Subcutaneous abdominal adipose tissue (tissue), 5 donors: ENCODE measurements around the gene NMNAT2.

Experiments
- H3K27ac ChIP-seq: one replicate; pipeline ENCODE4 v1.7.0; 2013; ENCODE audit warnings: low read depth, mild to moderate bottlenecking, inconsistent platforms, low read length, moderate library complexity
- H3K27me3 ChIP-seq, 5 donors: one replicate each; pipeline ENCODE4 v1.7.0; 2013; ENCODE audit warnings: low read length in 5 of 5, inconsistent platforms in 1 of 5; ENCODE audit not compliant: control insufficient read depth in 5 of 5, insufficient read depth in 4 of 5
- H3K36me3 ChIP-seq, 5 donors: one replicate each; pipeline ENCODE4 v1.7.0; 2013; ENCODE audit warnings: low read length in 5 of 5; ENCODE audit not compliant: control insufficient read depth in 5 of 5, insufficient read depth in 5 of 5
- H3K4me1 ChIP-seq, 5 donors: one replicate each; pipeline ENCODE4 v1.7.0; 2013; ENCODE audit warnings: low read length in 5 of 5, mild to moderate bottlenecking in 3 of 5, moderate library complexity in 1 of 5; ENCODE audit not compliant: control insufficient read depth in 5 of 5, insufficient read depth in 5 of 5
- H3K4me3 ChIP-seq, 5 donors: one replicate each; pipeline ENCODE4 v1.7.0; 2013; ENCODE audit warnings: low read length in 5 of 5, low read depth in 1 of 5
- H3K9ac ChIP-seq, 5 donors: one replicate each; pipeline ENCODE4 v1.7.0; 2013; ENCODE audit warnings: low read length in 5 of 5, mild to moderate bottlenecking in 4 of 5, moderate library complexity in 3 of 5
- H3K9me3 ChIP-seq, 5 donors: one replicate each; pipeline ENCODE4 v1.7.0; 2013; ENCODE audit warnings: low read length in 5 of 5; ENCODE audit not compliant: control insufficient read depth in 5 of 5
- donor health status: healthy.
- donor health status: healthy.
- donor health status: healthy.
- donor health status: healthy.
- donor health status: healthy.

Gene NMNAT2

DNA sequence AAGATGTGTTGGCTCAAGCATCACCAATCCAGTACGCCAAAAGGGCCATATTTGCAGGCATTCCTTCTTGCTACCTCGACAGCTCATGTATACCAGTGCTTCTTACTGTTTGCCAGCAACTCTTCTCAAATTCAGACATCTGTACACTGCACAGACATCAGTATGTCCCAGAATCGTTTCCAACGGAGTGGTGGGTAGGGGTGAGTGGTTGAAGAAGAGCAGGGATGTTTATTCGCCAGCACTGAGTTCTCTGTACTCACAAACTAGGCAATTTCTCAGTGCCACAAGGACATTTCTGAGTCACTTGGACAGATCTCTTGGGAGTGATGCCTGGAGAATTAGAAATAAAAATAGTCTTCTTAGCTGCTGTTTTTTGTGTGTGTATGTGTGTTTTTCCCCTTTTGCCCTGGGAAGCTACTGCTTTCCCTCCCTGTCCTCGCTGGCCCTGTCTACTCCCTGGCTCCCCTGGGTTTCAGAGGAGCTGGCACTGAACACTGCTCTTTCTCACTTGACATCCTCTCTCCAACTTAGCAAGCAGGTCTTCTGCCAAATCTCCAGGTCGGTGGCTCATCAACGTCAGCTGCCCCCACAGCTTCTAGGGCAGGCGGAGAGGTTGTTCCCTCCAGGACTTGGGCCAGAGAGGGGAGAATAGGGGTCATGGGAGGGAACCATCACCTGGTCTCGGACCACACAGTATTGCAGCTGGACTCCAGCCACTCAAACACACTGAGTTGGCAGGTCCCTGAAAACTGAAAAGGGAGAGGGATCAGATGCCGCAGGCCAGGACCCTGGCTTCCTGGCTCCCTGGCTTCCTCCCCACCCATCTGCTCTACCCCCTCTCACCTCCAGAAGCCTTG, 90.5 kb downstream of the NMNAT2 start:
- peak overlapping the region in 2 of 5 donors; percentile 9 to 14 for H3K4me3 ChIP-seq
- peak overlapping the region in 1 of 5 donors; percentile 43 for H3K9ac ChIP-seq
- H3K36me3 ChIP-seq = no peaks in the 10 kb centered on the region
- peaks cover 0 to 2% (median 0%) of the 10 kb centered on the region in 5 donors for H3K27me3 ChIP-seq
- no peaks in the 10 kb centered on the region for H3K9me3 ChIP-seq
- H3K27ac ChIP-seq = peak overlapping the region; percentile 74
- peaks cover 2 to 64% (median 14%) of the 10 kb centered on the region in 5 donors for H3K4me1 ChIP-seq

DNA sequence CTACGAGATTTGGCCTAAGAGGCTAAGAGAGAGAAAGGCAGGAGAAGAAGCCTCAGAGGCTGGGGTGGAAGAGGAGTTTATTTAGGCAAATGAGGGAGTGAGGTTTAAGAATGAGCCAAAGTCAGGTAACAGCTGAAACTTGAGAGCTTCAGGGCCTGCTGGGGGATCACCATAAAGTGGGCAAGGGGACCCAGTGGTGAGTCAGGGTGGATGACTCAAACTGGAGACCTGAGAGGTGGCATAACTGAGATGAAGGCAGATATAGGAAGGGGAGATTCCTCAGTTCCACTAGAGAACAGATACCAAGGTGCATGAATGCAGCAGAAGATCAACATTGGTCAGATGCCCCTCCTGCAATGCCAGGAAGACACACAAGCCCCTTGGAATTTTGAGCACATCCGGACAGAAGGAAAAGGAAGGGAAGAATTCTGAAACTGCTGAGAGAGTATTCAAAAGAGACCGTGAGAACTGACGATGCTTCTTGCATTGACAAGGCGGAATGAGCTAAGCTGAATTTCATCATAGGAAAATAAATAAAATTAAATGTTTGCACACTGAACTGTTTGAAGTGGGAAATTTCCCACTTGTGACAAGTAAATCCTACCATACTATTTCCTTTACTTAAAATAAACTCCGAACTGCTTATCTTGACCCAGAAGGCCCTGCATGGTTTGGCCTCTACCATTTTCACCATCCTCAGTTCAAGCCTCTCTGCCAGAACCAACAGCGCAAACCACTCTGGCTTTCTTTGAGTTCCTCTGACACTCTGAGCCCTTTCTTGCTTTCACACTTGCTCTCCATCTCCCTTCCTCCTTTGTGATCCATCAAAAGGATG, 94.1 kb downstream of the NMNAT2 start:
- peaks cover 0 to 2% (median 0%) of the 10 kb centered on the region in 5 donors for H3K27me3 ChIP-seq
- no peak overlapping the region for H3K9ac ChIP-seq
- no peaks in the 10 kb centered on the region for H3K36me3 ChIP-seq
- no peaks in the 10 kb centered on the region for H3K9me3 ChIP-seq
- peaks cover 2 to 77% (median 19%) of the 10 kb centered on the region in 5 donors for H3K4me1 ChIP-seq
- H3K27ac ChIP-seq = peak overlapping the region; percentile 15
- H3K4me3 ChIP-seq = no peak overlapping the region

DNA sequence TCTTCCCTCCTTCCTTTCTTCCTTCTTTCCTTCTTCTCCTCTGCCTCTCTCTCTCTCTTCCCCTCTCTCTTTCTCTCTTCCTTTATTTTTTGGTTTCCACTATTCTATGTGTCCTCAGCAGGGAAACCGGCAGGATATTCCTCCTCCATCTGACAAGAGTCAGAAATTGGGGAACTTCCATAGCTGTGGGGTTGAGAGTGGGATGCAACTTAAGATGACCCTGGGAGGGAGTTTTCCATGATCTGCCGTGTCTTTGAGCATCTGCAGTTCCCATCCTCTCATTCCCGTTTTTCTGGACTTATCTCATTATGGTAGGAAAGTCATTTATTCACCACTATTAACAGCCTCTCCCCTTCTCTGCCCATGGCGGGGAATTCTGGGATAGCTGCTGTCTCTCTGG, 98.6 kb downstream of the NMNAT2 start:
- Histone ChIP-seq H3K9ac (peak overlapping the region in 2 of 5 donors; percentile 8 to 31), H3K4me1 (peaks cover 14 to 62% (median 24%) of the 10 kb centered on the region in 5 donors), H3K36me3 (no peaks in the 10 kb centered on the region), H3K9me3 (no peaks in the 10 kb centered on the region), H3K27ac (peak overlapping the region; percentile 94), H3K27me3 (peaks cover 0 to 2% (median 0%) of the 10 kb centered on the region in 5 donors), H3K4me3 (no peak overlapping the region)

DNA sequence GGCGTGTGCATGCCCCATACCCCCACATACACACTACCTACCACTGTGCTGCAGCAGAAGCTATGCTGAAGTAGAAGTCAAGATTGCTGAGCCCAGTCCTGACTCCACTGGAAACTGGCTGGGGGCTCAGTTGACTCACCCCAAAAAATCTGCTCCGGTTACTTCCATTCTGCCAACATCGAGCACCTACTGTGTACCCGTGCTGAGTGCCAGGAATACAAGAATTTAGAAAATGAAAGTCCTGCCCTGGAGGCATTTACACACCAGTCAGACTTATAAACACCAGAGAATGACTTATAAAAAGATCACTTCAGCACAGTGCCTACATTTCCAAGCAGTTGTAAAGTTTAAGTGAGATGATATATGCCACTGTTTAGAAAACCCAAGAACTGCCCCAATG, 99.1 kb downstream of the NMNAT2 start:
- Histone ChIP-seq H3K27ac (peak overlapping the region; percentile 94), H3K9ac (no peak overlapping the region), H3K4me1 (peaks cover 14 to 57% (median 24%) of the 10 kb centered on the region in 5 donors), H3K9me3 (no peaks in the 10 kb centered on the region), H3K36me3 (no peaks in the 10 kb centered on the region), H3K27me3 (peaks cover 0 to 2% (median 0%) of the 10 kb centered on the region in 5 donors), H3K4me3 (no peak overlapping the region)

DNA sequence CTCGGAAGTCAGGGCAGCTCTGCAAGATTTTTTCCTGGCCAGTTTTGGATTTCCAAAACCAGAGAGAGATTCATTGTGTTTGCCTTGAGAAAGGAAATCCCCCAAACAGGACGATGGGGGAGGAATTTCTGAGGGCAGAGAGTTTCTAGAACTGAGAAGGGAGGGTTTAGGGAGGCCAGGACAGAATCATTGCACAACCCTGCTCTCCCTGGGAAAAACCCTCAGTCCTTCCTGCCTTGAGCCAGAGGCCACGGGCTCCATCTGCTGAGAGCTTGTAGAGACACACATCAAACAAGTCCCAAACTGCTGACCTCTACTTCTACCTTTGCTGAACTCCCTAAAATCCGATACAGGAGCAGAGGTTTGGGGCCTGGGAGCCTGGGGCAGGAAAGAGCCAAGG, 99.7 kb downstream of the NMNAT2 start:
- Histone ChIP-seq H3K36me3 (no peaks in the 10 kb centered on the region), H3K27ac (peak overlapping the region; percentile 94), H3K9me3 (no peaks in the 10 kb centered on the region), H3K4me1 (peaks cover 14 to 51% (median 24%) of the 10 kb centered on the region in 5 donors), H3K27me3 (peaks cover 0 to 2% (median 0%) of the 10 kb centered on the region in 5 donors), H3K9ac (peak overlapping the region in 1 of 5 donors; percentile 65), H3K4me3 (no peak overlapping the region)

DNA sequence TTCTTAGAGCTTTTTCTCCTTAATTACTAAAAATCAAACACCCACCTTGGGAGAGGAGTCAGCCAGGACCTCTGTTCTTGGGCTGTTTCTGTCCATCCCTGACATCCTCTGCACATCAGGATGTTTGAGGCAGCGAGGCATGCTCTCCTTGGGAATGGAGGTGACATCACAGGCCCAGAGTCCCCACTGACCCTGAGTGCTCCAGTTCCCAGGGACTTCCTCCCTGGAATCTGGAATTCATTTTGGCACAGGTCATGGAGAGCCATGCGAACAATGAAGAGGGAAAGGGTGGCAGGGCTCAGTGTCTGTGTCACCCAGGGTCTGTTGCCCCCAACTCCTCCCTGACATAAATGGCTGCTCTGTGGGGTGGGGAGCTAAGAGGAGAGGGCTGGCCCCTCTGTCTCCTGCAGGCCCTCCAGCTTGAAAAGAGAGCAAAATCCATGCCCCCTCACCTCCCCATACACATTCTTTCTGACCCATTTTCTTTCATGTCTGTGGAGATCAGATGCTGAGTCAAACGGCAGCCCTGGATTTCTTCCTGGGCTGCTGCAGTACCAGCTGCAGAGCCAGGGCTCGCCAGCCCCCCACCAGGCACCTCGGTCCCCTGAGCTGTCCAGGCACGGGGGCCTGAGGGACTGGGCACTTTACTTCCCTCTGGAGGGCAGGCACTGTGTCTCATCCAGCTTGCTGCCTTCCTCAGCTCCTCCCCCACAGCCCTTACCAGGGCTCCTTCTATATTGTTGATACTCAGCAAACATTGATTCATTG, 102.0 kb downstream of the NMNAT2 start:
- no peaks in the 10 kb centered on the region for H3K27me3 ChIP-seq
- no peaks in the 10 kb centered on the region for H3K36me3 ChIP-seq
- no peaks in the 10 kb centered on the region for H3K9me3 ChIP-seq
- peak overlapping the region; percentile 9 for H3K27ac ChIP-seq
- peaks cover 14 to 51% (median 27%) of the 10 kb centered on the region in 5 donors for H3K4me1 ChIP-seq
- no peak overlapping the region for H3K9ac ChIP-seq
- no peak overlapping the region for H3K4me3 ChIP-seq

DNA sequence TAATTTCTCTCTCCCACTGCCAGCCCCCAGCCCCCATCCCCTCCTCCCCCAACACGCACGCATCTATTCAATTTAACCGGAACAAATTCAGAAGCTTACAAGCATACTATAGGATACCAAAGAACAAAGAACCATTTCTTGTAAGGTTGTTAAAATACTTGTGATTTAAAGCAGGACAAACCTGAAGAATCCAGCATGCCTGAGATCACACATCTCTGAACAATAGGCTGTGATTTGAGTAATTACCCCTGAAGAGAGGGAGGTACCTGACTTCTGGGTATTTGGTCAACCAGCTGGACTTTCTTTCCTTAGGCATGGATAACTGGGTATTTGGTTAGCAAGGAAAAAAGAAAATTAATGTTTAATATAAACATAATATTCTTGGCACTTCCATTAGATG, 105.1 kb downstream of the NMNAT2 start:
- Histone ChIP-seq H3K4me1 (peaks cover 8 to 41% (median 14%) of the 10 kb centered on the region in 5 donors), H3K9ac (no peak overlapping the region), H3K36me3 (no peaks in the 10 kb centered on the region), H3K27me3 (no peaks in the 10 kb centered on the region), H3K4me3 (no peak overlapping the region), H3K9me3 (no peaks in the 10 kb centered on the region), H3K27ac (no peak overlapping the region)

DNA sequence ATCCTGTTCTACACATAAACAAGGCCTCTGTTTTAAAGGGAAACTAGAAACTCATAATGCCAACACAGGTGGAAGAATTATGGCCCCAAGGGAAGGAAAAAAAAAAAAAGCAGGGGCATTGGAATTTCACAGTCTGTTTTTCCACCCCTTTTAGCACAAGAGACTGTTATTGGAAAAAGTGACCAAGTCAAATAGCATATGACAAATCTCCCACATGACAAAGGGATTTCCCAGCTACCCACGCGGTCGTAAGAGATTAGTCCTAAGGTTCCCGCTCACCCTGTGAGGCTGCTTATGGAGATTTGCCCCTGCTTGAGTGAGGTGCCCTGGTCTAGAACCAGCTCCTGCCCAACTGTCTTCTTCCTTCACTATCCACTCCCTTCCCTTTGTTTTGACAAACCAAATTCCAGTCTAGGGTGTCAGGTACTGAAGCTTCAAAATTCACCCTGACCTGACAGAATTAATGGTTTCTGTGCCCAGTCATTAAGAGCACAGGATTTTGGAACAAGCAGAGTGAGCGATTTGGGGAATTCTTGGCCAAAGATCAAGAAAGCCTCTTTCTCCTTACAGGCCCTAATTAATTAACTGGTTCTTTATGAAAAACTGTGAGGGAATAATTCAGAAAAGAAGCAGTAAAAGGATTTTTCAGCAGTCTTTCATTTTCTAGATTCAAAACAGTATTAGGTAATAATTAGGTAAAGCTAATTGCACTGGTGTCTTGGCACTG, 107.3 kb downstream of the NMNAT2 start:
- Histone ChIP-seq H3K4me3 (no peak overlapping the region), H3K27me3 (no peaks in the 10 kb centered on the region), H3K4me1 (peaks cover 1 to 42% (median 11%) of the 10 kb centered on the region in 5 donors), H3K36me3 (no peaks in the 10 kb centered on the region), H3K9me3 (no peaks in the 10 kb centered on the region), H3K27ac (peak overlapping the region; percentile 65), H3K9ac (no peak overlapping the region)

DNA sequence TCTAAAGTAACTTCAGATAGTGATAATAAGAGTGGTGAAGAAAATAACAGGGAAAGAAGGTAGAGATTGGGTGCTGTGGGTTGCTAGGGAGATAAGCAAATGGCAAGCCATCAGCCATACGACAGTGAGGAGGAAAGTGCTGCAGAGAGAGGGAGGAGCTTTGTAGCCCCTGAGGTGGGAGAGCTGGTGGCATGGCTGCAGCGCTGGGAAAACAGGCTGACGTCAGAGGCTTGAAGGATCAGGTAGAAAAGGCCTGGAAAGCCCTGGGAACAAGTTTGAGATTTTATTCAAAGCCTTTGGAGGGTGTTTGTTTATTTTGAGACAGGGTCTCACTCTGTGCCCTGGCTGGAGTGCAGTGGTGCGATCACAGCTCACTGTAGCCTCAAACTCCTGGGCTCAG, 109.5 kb downstream of the NMNAT2 start:
- peaks cover 0 to 59% (median 10%) of the 10 kb centered on the region in 5 donors for H3K4me1 ChIP-seq

More for the DNA sequence above, 109.5 kb downstream of the NMNAT2 start:
- H3K27me3 ChIP-seq = no peaks in the 10 kb centered on the region
- H3K27ac ChIP-seq = no peak overlapping the region
- H3K4me3 ChIP-seq = no peak overlapping the region
- no peak overlapping the region for H3K9ac ChIP-seq
- H3K9me3 ChIP-seq = no peaks in the 10 kb centered on the region
- no peaks in the 10 kb centered on the region for H3K36me3 ChIP-seq
